Stimulated activated CD4-positive, alpha-beta T cell treated with anti-CD3 and anti-CD28 coated beads, TNF-alpha, amount 100 ng/mL, for 4 hours (primary cell): ENCODE measurements around the gene IREB2.

Source experiments
- DNase-seq, 3 experiments: peaks; one replicate each; pipeline ENCODE4 v3.0.0-alpha.2; 2020; ENCODE audit warnings: low read depth in 3 of 3

The IREB2 gene

DNA sequence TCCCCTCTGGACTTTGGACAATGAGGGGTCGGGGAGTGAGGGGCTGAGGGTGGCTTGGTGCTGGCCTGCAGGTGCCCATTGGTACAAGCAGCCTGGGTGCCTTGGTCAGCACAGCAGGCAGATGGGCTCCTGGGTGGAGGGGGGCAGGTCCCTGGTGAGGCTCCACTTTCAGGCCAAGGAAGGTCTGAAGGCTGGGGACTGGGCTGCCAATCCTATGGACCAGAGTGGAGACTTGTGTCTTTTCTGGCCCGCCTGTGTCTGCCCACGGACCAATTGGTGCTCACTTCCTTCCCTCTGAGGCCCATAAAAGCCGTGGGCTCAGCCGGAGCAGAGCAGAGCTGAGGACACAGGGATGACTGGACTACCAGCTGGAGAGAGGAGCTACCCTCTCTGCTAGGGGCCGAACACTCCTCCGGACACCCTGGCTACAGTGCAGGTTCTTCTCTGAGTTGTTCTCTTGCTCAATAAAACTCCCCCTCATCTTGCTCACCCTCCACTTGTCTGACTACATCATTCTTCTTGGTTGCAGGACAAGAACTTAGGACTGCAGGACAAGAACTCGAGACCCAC lies 31.9 kb upstream of the IREB2 start:
- no peak for DNase-seq

DNA sequence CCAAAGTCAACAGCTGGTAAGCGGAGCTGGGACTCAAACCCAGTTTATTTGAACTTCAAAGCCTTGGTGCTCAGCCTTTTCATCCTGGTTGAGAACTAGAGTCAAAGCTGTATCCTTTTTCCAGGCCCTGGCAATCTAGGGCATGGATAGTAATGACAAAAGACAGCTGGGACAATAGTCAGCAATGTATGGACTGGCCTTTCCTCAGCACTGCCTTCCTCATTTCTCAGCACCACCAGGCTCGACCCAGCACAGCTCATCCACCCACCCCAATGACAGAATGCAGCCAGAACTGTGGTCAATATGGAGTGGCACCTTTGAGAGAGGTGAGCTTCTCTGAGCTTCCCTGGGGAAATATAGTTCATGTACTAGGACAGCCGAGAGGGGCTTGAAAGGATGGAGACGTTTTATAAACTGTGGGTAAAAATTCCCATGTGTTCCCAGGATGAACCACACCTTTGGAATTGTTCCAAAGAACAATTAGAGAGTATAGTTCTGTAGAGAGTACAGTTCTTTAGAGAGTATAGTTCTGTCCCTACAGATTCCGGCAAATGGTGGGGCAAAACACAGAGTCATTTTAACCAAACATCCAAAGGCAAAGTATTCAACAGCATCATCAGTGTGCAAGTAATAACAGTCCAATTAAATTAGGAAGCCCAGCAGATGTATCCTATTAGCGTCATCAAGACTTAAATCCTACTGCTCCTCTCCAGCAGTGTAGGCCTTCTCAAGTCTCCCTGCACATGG lies 30.2 kb upstream of the IREB2 start:
- DNase-seq, result no peak

DNA sequence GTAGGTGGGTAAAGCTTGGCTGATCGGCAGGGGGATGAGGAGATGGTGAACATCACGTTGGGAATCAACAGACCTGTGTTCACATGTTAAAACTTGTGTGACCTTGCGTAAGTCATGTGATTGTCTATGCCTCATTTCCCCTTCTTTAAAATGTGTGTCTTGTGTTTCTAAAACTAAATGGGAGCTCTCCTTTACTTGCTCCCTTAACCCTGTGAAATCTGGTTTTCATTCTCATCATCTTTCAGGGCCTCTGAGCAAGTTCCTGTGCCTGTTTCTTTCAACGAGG lies 29.7 kb upstream of the IREB2 start:
- DNase-seq, result no peak

DNA sequence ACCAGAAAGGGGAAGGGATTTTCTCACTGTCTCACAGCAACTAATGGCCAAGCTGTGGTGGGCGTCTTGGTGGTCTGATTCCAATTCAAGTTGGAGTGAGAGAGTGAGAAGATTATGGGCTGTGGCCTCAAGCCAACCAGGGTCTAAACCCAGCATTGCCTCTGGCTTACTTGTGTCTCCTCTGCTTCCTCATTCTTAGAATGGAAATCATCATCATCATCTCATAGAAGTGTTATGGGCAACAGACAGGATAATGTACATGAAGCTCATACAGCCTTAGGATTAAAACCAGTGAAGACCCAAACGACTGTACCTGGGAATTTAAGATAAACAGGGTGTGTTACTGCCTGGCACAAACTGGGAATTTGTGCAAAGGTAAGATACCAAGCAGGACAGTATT lies 29.1 kb upstream of the IREB2 start:
- DNase-seq, result no peak

DNA sequence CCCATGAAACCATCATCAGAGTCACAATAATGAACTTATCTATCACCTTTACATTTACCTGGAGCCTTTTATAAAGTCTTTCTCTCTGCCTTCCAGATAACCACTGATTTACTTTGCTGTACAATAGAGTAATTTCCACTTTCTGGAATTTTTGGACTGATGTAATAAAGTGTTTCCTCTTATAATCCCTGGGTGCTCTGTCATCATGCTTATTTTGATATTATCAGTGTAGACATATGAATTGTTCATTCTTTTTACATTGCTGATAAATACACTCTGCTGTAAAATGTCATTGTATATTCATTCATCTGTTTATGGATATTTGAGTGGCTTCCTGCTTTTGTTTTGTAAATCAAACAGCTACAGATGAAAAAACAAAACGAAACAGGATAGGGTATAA lies 27.0 kb upstream of the IREB2 start:
- no peak for DNase-seq

DNA sequence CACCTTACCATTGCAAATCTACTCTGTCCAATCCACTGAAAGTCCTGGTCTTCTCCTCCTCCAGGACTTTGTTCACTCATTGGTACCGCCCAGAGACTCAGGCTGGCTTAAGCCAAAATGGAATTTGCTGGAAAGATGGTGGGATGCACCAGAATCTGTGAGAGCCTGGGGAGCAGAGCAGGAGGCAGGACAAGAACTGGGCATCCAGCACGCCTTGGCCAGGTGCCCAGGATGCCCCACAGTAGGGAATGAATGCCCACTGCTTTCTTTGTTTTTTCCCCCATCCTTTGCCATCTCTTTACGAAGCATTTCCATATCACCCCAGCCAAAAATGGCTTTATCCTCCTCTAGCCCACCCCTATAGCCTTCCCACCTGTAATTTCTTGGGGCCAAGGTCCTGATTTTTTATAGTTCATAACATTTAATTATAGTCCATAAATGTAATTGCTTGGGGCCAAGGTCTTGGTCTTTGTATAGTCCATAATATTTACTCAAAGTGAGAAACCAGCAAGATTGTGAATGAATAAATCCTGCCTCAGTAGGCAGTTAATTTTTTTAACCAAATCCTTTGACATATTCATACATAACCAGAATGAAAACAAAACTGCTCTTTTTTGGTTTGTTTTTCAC lies 23.3 kb upstream of the IREB2 start:
- no peak for DNase-seq

DNA sequence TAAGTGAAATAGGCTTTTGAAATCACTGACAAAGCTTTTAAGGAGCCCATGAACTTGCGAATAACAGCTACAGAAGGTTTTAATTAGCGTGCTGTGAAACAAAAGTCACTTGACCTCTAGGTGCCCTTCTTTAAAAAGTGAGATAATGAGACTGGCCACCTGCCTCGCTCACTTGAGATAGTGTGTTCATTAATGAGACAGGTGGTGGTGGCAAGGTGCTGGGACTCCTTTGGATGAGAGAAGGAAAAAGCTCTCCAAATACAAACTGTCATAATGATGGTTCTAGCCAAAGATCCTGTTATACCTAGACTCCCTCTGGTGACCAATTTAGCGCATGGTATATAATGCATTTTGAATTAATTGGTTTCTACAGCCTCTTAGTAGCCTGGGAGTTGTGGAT lies 22.7 kb upstream of the IREB2 start:
- no peak for DNase-seq

DNA sequence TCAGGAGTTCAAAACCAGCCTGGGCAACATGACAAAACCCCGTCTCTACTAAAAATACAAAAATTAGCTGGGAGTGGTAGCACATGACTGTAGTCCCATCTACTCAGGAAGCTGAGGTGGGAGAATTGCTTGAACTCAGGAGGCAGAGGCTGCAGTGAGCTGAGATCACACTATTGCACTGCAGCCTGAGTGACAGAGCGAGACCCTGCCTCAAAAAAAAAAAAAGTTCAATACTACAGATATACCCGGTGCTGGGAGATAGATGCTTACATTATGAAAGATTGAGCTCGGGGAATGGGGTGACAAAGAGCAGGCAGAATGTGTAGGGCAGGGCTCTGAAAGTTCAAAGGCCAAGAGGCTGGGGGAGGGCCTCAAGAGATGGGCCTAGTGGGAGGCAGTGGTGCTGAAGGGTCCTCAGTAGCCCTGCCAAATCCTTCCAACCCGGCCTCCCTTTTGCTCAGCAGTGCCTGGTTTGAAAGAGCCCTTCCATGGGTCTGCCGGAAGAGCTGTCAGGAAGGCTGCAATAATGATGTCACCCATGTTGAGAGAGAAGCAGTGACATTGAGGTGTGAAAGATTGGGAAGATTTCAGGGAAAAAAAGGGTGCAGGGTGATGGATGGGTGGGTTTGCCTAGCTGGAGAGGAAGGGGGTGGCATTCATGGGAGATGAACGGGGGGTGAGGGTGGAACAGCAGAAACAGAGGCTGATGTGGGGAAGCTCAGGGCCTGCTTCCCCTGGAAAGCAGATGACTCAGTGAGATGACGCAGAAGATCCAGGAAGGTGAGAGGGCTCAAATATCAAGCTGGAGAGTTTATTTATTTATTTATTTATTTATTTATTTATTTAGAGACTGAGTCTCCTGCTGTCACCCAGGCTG lies 20.0 kb upstream of the IREB2 start:
- DNase-seq, result no peak

DNA sequence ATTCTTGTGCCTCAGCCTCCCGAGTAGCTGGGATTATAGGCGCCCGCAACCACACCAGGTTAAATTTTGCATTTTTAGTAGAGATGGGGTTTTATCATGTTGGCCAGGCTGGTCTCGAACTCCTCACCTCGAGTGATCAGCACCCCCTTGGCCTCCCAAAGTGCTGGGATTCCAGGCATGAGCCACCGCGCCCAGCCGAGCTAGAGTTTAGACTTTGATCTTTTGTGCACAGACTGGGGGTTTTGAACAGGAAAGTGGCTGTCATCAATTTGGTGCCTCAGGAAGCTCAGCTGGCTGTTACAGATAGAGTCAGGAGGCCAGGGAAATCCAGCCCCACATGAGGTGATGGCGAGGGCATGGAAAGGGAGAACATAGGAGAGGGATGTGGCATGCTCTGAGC lies 19.3 kb upstream of the IREB2 start:
- DNase-seq, result no peak

DNA sequence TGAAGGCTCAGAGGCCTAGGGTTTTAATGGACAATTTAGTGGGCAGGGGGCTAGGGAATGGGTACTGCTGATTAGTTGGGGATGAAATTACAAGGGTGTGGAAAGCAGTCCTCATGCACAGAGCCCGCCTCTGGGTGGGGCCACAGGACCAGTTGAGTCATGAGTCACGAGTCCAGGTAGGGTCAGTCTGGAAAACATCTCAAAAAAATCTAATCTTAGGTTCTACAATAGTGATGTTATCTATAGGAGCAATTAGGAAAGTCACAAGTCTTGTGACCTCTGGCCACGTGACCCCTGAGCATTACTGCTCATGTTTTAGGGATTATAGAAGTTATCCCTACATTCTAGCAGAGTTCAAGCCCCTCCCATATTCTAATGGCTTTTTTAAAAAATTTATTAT lies 18.6 kb upstream of the IREB2 start:
- no peak for DNase-seq

DNA sequence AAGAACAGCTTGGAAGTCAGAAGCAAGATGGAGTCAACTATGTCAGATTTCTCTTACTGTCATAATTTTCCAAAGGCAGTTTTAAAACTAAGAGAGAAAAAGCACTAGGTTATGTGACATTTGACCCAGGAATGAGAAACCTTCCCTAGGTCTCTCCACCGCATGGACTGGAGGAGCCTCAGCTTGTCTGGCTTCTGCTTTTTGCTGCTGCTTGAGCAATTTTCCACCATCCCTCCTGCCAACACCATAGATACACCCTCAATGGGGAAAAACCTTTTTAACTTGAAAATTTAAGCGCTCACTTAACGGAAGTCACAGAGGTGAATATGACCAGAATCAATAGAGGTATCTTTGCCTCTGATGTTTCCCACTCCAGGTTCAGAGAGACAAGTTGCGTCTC lies 17.8 kb upstream of the IREB2 start:
- DNase-seq, result no peak

DNA sequence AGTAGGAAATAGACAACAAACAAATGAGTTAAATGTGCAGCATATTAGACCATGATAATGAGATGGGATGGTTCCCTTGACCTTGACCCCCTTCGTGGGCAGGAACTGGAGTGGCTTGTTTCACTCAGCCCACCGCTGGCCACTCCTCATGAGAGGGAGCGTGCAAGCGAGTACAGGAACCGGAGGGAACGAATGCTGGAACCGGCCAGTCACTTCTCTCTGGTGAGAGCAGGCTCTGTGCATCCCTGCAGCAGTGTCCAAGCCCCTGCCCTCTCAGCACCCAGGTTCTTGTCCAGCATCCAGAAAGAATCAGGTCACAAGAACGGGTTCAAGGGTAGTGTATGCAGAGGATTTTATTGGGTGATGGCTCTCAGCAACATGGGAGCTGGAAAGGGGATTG lies 17.2 kb upstream of the IREB2 start:
- DNase-seq, result no peak

DNA sequence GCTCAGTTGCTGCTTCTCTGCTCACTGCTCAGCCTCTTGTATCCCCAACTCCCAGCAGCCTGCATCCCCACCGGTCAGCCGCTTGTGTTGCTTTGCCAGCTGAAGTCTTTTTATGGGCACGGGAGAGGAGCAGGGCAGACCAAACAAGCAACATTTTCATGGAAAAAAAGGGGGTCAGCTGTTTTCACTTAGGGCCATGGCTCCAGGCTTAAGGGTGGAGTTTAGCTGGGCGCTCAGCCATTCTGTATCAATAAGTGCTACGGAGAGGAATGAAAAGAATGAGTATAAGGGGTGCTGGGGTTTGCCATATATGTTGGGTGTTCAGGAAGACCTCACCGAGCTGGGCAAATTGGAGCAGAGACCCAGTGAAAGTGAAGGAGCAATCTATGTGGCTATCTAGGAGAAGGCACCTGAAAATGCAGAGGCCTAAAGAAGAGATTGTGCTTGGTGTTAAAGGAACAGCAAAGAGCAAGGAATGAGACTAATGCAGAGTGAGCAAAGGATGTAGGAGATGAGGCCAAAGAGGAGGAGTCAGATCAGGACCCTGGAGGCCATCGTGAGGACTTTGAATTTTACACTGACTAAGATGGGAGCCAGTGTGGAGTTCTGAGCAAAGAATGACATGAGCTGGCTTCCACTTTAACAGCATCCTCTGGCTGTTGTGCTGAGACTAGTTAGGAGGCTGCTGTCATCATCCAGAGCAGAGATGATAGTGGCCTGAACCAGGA lies 16.6 kb upstream of the IREB2 start:
- DNase-seq, result no peak

DNA sequence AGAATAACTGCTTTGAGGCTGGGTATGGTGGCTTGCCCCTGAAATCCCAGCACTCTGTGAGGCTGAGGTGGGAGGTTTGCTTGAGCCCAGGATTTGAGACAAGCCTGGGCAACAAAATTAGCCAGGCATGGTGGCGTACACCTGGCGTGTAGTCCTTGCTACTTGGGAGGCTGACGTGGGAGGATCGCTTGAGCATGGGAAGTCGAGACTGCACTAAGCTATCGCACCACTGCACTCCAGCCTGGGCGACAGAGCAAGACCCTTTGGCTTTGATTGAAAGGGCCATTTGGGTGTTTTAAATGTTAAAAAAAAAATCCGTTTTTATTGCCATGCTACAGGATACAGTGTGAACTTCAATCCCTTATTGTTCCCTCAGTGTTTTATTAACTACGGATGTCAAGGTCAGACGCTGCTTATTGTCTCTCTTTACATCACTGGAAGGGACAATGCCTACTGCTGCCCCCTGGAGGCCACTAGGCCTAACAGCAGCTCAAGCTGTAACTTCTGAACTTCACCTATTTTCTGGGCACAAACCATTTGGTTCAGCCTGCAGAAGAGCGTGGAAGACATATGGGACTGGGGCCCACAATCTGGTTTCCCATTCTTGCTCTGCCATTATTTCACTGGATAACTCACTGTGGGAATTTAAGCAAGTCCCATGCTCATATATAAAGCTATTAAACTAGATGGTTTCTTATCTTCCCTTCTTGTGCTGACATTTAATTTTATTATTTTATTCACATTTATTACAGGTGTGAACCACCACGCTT lies 15.3 kb upstream of the IREB2 start:
- peak; percentile 22 to 42 (median 25) for DNase-seq

DNA sequence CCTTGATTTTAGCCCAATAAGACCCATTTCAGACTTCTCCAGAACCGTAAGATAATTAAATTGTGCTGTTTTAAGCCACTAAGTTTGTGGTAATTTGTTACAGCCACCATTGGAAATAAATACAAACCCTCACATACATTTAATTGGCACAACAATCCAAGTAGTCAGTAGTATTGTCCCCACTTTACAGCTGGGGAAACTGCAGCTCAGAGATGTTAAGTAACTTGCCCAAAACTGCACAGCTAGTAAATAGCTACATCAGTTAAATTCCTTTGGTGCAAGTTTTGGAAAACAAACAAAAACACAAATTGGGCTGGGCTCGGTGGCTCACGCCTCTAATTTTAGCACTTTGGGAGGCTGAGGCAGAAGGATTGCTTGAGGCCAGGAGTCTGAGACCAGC lies 13.3 kb upstream of the IREB2 start:
- DNase-seq, result no peak

DNA sequence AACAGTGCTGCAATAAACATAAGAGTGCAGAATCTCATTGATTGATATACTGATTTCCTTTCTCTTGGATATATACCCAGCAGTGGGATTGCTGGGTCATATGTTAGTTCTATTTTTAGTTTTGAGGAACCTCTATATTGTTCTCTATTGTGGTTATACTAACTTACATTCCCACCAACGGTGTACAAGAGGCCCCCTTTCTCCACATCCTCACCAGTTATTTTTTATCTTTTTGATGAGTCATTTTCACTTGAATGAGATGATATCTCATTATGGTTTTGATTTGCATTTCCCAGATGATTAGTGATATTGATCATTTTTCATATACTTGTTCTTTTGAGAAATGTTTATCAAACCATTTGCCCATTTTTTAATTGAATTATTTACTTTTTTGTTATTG lies 12.4 kb upstream of the IREB2 start:
- no peak for DNase-seq

DNA sequence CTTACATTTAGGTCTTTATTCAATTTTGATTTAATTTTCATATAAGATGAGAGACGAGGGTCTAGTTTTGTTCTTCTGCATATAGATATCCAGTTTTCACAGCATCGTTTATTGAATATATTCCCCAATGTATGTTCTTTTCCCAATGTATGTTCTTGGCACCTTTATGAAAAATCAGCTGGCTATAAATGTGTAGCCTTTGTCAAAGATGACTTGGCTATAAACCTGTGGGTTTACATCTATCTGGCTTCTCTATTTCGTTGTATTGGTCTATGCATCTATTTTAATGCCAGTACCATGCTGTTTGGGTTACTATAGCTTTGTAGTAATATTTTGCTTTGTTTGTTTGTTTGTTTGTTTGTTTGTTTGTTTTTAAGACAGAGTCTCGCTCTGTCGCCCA lies 11.7 kb upstream of the IREB2 start:
- no peak for DNase-seq

DNA sequence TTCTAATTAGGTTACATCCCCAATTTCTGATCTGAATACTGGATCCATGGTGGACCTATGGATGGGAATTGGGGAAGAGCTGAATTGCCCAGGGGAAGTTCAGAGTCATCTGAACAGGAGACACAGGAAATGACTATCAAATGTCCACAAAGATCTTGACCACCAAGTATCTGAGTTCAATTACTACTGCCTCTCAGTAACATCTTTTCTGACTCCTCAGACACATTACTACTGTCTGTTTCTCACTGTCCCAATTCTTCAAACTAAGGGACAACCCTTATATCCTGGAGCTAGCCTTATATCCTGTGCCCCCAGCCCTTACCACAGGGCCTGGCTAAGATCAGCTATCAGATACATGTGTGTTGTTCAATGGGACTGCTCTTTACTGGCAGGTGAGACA lies 10.1 kb upstream of the IREB2 start:
- no peak for DNase-seq

DNA sequence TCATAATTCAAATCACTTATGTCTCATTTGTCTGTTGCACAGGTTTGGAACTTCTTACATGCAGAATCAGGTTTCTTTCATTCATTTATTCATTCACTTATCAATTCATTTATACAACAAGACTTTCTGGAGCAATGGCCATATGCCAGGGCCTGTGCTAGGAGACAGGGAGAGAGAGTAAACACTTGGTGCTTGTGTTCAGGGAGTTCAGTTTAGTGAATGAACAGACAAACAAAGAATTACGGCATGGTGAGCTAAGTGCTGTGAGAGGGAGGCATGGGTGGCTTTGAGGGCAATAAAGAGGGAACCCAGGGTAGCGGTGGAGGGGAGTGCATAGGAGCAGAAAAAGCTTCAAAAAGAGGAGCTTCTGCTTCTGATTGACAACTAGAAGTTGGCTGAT lies 8.5 kb upstream of the IREB2 start:
- no peak for DNase-seq

DNA sequence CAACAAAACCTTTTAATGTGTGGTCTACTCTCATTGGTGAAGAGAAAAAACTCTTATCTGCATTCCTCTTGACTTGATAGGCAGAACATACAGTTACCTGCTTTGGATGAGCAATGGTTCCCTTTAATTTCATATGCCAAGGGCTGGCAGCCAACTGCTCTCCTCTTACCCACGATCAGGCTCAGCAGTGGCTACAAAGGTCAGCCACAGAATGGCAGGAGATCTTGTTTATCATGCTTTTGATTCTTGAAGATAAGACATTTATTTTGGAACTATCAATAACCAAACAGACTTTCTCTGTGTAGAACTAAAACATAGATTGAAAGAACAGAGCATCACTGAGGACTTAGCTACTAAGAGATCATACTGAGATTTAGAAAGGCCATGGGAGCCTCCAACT lies 6.1 kb upstream of the IREB2 start:
- DNase-seq, result no peak

DNA sequence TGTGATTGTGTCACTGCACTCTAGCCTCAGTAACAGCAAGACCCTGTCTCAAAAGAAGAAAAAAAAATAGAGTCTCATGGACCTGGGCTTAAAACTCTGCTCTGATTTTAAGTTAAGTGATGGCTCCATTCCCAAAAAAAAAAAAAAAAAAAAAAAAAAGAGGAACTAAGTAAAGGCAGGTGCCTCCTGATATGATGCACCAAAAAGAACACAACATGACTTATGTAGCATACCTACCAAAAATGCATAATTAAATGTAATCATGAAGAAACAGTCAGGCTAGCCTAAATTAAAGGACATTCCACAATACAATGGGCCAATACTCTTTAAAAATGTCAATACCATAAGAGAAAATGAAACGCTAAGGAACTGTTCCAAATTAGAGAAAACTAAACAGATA lies 5.4 kb upstream of the IREB2 start:
- no peak for DNase-seq
